SK-MEL-5 (cell line): ENCODE measurements around the gene NFATC2. TPM values are rescaled to one million over a fixed set of nuclear protein-coding genes. Genes with fewer than 3 reads are reported as not detected.
"Not testable (repeated sequence)": the region's sequence is repeated elsewhere in the genome, so short reads cannot be mapped to it uniquely, and the experiment has no call there.

Experiments used
- DNase-seq: peaks from one replicate; pipeline ENCODE4 v3.0.0-alpha.2; 2016; ENCODE audit warnings: low read depth, low spot score
- in situ Hi-C: cut with HindIII; loops from 2 replicates; pipeline ENCODE4 v1.10.0; 2016; ENCODE audit warnings: low sequenced_read_pairs, high pct_unique_total_duplicates, low pct_unique_long_range_greater_than_20kb
- total RNA-seq: library from RNA; depleted of rRNA; stranded (reverse); fragments of >200 nt; shearing (Covaris generic); gene quantifications from 2 replicates; pipeline ENCODE4 v1.2.3, GENCODE V29; 2014

NFATC2 gene
- total RNA-seq, 1 experiment from 2014 or later, result 2.6 TPM

GRCh38 chr20:51359401-51359800, 183.1 kb downstream of the NFATC2 start:
- DNase-seq, result no peak
- in situ Hi-C loops, result no loop called here

DNA sequence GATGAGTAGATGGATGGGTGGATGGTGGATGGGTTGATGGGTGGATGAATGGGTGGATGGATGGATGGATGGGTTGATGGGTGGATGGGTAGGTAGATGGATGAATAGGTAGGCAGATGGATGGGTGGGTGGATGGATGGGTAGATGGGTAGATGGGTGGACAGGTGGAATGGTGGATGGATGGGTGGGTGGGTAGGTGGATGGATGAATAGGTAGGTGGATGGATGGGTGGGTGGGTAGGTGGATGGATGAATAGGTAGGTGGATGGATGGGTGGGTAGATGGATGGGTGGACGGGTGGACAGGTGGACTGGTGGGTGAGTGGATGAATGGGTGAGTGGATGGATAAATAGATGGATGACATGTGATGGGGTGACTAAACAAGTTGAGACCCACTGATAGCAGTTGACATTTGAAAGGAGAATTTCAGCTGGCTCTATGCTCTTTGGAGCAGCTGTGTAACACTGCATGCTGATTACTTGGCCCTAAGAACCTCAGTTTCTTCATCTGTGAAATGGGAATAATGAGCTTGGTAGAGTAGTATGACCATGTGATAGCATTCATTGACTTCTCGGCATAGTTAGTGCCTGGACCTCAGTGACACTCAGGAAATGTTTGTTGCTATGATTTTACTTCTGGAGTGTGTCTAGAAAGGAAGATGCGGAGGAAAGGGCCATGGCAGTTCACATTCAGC, 184.3 kb downstream of the NFATC2 start:
- DNase-seq, result no peak
- in situ Hi-C loops, result no loop called here

DNA sequence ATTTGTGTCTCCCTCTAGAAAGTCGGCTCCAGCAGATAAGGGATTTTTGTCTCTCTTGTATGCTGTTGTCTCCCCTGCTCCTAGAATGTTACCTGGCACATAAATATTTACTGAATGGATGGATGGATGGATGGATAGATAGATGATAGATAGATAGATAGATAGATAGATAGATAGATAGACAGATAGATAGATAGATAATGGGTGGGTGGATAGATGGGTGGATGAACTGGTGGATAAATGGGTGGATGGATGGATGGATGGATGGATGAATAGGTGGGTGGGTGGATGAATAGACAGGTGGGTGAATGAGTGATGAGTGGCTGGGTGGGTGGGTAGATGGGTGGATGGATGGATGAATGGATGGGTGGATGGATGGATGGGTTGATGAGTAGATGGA, 185.0 kb downstream of the NFATC2 start:
- no peak for DNase-seq
- in situ Hi-C loops, result no loop called here

- no peak for DNase-seq
- in situ Hi-C loops, result no loop called here
These were observed 185.6 kb downstream of the NFATC2 start for GRCh38 chr20:51356871-51357270.

DNA sequence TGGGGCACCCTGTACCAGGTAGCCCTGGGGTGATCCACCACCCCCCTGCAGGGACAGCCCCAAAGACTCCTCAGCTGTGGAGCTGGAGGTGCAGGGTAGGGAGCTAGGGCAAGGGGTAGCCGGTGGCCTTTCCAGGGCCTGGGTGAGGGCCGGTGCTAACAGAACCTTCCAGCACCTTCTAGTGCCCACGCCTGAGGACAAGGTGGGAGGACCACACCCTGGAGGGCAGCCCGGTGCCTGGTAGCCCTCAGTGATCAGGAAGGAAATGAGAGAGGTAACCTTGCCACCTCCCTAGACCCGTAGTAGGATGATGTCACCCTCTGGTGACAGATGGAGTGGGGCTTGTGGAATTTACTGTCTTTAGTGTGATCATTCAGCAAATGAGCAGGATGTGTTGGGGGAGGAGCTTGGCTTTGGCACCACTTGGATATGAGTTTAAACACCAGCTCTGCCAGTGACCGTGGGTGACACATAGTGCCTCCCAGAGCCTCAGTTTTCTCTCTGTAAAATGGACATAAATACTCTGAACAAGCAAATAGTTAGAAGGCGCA, 187.7 kb downstream of the NFATC2 start:
- in situ Hi-C loops, result no loop called here
- no peak for DNase-seq

DNA sequence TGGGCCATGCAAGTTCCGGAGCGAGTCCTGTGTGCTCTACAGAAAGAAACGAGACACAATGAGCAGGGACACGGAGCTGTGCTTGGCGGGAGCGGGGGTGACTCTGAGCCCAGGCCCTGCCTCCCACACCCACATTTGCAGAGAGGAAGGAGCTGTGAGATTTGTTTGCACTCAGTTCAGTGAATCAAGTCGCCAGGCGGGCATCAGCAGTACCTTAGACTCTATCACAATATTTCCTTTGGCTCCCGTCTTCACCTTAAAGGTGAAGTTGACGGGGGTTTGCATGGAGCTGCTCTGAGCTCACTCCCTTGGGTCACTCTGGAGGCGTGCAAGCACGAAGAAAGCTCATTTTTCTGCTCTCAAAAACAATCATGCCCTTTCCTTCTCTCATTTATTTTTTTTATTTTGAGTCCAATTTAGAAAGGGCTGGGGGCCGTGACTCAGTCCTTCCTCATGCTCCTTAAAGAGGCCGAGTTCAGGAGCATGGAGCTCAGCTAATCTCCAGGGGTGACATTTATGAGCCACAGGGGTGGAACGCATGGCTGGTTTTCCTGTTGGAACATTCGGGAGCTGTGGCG, 188.2 kb downstream of the NFATC2 start:
- no peak for DNase-seq
- in situ Hi-C loops, result no loop called here

- in situ Hi-C loops, result no loop called here
- DNase-seq, result no peak
These were observed 189.0 kb downstream of the NFATC2 start for GRCh38 chr20:51353491-51353890.

- DNase-seq, result no peak
- in situ Hi-C loops, result no loop called here
These were observed 189.7 kb downstream of the NFATC2 start for GRCh38 chr20:51352791-51353190.

DNA sequence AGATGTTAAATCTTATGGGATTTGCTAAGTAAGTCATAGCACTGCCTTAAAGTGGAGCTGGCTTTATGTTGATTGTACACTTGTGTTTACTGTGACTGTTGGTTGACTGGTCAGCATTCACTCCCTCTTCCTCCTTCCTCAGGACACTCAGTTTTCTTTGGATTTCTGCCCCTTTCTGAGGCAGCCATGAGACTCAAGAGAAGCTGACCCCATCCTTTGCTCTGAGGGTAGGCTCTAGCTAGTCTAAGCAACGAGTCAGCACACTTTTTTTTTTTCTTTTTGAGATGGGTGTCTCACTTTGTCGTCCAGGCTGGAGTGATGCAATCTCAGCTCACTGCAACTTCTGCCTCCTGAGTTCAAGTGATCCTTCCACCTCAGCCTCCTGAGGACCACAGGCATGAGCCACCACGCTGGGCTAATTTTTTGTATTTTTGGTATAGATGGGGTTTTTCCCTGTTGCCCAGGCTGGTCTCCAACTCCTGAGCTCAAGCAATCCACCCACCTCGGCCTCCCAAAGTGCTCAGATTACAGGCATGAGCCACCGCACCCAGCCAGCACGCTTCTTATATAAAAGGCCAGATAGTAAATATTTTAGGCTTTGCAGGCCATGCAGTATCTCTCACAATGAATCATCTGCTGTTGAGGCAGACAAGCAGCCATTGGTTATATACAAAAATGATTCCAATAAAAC, 191.4 kb downstream of the NFATC2 start:
- in situ Hi-C loops, result no loop called here
- DNase-seq, result no peak

- no peak for DNase-seq
These were observed 193.6 kb downstream of the NFATC2 start for GRCh38 chr20:51348876-51349275.

GRCh38 chr20:51347831-51348230, 194.7 kb downstream of the NFATC2 start:
- in situ Hi-C loops, result no loop called here
- DNase-seq, result peak; percentile 43

More at GRCh38 chr20:51348876-51349275, 193.6 kb downstream of the NFATC2 start:
- in situ Hi-C loops, result no loop called here

GRCh38 chr20:51346686-51347485, 195.6 kb downstream of the NFATC2 start:
- DNase-seq, result peak; percentile 91
- in situ Hi-C loops, result no loop called here

GRCh38 chr20:51345601-51346101, 196.9 kb downstream of the NFATC2 start:
- in situ Hi-C loops, result no loop called here
- DNase-seq, result peak; percentile 33

GRCh38 chr20:51343802-51344201, 198.7 kb downstream of the NFATC2 start:
- DNase-seq, in situ Hi-C loops: not testable (repeated sequence)

DNA sequence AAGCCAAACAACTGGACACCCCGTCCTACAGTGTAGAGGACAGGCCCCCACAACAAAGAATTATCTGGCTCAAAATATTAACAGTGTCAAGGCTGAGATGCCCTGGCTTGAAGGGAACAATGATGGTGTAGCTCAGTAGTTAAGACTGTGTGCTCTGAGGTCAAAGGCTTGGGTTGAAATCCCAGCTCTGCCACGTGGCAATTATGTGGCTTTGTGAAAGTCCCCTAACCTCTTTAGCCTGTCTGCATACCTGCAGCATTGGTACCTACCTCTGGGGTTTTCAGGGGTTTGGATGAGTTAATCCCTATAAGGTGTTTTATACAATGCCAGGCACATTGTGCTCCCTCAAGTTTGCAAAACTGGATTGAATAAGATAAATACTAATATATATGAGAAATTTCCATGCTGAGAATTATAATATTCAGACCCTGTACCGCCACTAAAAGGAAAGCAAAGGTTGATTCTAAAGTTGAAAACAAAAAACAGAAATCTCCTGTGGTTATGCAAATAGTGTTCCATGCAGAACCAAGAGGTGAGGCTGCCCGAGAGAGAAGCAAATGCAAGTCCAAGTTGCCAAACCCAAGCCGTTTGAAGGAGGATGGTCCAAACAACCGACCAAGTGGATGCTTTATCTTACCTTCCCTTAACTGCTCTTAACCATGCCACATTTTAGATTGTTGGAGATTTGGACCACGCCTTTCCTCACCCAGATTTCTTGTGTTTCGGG, 199.8 kb downstream of the NFATC2 start:
- DNase-seq, result no peak
- in situ Hi-C loops, result no loop called here

- in situ Hi-C loops, result no loop called here
- no peak for DNase-seq
These were observed 200.9 kb downstream of the NFATC2 start for GRCh38 chr20:51341581-51341980.

- in situ Hi-C loops, result no loop called here
- peak; percentile 58 for DNase-seq
These were observed 202.1 kb downstream of the NFATC2 start for GRCh38 chr20:51340451-51340840.
